ENCODE measurements around the gene ADCK1. TPM values are rescaled to one million over a fixed set of nuclear protein-coding genes. Genes with fewer than 3 reads are reported as not detected.
A peak's percentile ranks its signal among the peaks of the same experiment; 100 is the strongest.

ADCK1 gene
- total and polyA plus RNA-seq, 2 of the 13 experiments (the other 11 are each of a cell fraction or from before 2014, with no cell fraction given): 3.9 to 6.3 TPM

DNA sequence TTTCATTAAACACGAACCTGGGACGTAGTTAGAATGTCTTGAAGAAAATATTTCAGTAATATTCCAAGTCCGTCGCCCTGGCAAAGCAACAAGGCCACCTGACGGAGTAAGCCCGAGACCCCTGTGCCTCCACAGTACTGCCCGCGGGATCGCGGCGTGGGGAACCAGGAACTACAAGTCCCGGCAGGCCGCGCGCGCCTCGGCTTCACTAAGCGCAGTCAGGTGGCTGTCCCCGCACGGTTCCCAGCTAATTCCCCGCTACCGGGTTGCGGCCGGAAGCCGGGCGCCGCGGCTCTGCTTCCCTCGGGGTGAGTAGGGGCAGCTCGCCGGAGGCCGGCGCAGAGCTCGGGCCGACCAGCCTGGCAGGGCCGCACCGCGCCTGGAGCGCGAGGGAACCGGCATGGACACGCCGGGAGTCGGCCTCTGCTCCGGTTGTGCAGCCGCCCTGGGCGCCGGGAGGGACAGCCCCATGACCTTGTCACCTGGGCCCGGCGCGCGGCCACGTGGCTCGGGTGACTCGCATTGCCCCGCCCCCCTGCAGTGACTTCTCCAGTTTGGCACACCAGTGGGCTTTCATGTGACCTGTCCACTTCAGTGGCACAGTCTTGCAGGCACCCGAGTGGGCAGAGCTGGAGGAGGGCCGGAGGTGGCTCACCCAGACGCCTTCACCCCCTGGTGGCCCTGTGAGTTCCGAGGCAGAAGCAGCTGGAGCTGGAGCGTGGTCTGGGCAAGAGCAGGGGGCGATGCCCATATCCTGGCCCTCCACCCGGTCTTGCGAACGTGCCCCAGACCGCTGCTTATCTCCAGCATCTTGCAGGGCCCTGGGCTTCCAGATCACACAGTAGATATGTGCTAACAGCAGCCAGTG lies at the start of gene ADCK1 (continued):
- TF ChIP-seq, protein P1, sequence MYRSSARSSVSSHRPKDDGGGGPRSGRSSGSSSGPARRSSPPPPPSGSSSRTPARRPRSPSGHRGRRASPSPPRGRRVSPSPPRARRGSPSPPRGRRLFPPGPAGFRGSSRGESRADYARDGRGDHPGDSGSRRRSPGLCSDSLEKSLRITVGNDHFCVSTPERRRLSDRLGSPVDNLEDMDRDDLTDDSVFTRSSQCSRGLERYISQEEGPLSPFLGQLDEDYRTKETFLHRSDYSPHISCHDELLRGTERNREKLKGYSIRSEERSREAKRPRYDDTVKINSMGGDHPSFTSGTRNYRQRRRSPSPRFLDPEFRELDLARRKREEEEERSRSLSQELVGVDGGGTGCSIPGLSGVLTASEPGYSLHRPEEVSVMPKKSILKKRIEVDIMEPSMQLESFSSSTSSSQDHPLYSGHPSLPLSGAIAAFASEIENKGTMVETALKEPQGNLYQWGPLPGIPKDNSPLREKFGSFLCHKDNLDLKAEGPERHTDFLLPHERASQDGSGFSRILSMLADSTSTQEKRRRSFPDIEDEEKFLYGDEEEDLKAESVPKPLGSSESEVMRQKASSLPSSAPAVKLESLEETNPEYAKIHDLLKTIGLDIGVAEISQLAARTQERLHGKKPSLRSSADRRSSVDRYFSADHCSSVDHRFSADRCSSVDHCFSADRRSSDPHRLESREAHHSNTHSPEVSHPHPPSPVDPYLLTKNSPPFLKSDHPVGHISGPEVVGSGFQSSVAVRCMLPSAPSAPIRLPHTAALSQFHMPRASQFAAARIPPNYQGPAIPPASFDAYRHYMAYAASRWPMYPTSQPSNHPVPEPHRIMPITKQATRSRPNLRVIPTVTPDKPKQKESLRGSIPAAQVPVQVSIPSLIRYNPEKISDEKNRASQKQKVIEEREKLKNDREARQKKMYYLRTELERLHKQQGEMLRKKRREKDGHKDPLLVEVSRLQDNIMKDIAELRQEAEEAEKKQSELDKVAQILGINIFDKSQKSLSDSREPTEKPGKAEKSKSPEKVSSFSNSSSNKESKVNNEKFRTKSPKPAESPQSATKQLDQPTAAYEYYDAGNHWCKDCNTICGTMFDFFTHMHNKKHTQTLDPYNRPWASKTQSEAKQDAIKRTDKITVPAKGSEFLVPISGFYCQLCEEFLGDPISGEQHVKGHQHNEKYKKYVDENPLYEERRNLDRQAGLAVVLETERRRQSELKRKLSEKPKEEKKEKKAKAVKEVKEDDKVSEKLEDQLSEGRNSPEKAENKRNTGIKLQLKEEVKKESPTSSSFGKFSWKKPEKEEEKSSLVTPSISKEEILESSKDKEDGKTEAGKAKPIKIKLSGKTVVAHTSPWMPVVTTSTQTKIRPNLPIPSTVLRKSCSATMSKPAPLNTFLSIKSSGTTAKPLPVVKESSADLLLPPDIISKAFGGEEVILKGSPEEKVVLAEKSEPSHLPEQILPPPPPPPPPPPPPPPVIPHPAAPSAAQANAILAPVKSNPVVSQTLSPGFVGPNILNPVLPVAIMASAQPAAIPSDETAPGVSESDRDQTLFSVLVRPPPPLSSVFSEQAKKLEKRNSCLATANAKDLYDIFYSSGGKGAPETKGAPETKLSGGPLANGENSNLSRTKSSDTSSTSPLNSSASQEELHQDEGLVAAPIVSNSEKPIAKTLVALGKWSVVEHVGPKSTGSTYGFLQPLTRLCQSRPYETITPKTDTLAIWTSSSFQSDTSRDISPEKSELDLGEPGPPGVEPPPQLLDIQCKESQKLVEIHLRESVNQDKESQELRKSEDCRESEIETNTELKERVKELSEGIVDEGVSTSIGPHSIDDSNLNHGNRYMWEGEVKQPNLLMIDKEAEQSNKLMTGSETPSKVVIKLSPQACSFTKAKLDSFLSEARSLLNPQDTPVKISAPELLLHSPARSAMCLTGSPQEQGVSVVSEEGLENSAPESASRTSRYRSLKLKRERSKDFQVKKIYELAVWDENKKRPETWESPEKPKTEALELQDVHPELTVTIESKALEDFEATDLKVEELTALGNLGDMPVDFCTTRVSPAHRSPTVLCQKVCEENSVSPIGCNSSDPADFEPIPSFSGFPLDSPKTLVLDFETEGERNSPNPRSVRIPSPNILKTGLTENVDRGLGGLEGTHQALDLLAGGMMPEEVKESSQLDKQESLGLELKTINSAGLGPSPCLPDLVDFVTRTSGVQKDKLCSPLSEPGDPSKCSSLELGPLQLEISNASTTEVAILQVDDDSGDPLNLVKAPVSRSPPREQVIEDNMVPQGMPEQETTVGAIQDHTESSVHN (CRISPR knock-in tag; IDR thresholded peaks at IDR 0.05): no peak; the same call in 1 of the 2 replicates
- no peak for TF ChIP-seq GTF3A (CRISPR knock-in tag; conservative IDR thresholded peaks at IDR 0.05)
- no peak for TF ChIP-seq HIVEP1 (CRISPR knock-in tag; IDR thresholded peaks at IDR 0.05)
- TF ChIP-seq, protein P2, sequence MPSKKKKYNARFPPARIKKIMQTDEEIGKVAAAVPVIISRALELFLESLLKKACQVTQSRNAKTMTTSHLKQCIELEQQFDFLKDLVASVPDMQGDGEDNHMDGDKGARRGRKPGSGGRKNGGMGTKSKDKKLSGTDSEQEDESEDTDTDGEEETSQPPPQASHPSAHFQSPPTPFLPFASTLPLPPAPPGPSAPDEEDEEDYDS (CRISPR knock-in tag; IDR thresholded peaks at IDR 0.05): 0 out of 2 replicates have a peak, but pooled peaks have one; percentile 29
- TF ChIP-seq ZFP90 (CRISPR knock-in tag; IDR thresholded peaks at IDR 0.05; ENCODE audit: borderline replicate concordance): peak; percentile 60; the same call in 1 of the 2 replicates
- TF ChIP-seq PRPF4 (IDR thresholded peaks at IDR 0.05; ENCODE audit: low read depth, low read length, poor library complexity, severe bottlenecking): no peak
- TF ChIP-seq ELF1 (CRISPR knock-in tag; IDR thresholded peaks at IDR 0.05): peak; percentile 89
- TF ChIP-seq TCF12 (IDR thresholded peaks at IDR 0.05): no peak
- peak; percentile 86 for TF ChIP-seq TCF12 (CRISPR knock-in tag; IDR thresholded peaks at IDR 0.05)
- TF ChIP-seq, protein P3, sequence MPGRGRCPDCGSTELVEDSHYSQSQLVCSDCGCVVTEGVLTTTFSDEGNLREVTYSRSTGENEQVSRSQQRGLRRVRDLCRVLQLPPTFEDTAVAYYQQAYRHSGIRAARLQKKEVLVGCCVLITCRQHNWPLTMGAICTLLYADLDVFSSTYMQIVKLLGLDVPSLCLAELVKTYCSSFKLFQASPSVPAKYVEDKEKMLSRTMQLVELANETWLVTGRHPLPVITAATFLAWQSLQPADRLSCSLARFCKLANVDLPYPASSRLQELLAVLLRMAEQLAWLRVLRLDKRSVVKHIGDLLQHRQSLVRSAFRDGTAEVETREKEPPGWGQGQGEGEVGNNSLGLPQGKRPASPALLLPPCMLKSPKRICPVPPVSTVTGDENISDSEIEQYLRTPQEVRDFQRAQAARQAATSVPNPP (CRISPR knock-in tag; IDR thresholded peaks at IDR 0.05): 0 out of 2 replicates have a peak, but pooled peaks have one; percentile 28
- TF ChIP-seq, protein P4, sequence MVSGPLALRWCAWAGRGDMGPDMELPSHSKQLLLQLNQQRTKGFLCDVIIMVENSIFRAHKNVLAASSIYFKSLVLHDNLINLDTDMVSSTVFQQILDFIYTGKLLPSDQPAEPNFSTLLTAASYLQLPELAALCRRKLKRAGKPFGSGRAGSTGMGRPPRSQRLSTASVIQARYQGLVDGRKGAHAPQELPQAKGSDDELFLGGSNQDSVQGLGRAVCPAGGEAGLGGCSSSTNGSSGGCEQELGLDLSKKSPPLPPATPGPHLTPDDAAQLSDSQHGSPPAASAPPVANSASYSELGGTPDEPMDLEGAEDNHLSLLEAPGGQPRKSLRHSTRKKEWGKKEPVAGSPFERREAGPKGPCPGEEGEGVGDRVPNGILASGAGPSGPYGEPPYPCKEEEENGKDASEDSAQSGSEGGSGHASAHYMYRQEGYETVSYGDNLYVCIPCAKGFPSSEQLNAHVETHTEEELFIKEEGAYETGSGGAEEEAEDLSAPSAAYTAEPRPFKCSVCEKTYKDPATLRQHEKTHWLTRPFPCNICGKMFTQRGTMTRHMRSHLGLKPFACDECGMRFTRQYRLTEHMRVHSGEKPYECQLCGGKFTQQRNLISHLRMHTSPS (CRISPR knock-in tag; IDR thresholded peaks at IDR 0.05; ENCODE audit: low read depth): peak; percentile 65; the same call in 1 of the 2 replicates
- 0 out of 2 replicates have a peak, but pooled peaks have one; percentile 10 for TF ChIP-seq SP4 (CRISPR knock-in tag; IDR thresholded peaks at IDR 0.05)
- TF ChIP-seq FOSL2 (CRISPR knock-in tag; IDR thresholded peaks at IDR 0.05): no peak; the same call in 1 of the 2 replicates
- TF ChIP-seq HNRNPK (IDR thresholded peaks at IDR 0.05; ENCODE audit: low read depth, low read length, poor library complexity, severe bottlenecking): peak; percentile 37
- no peak for TF ChIP-seq ZFP41 (CRISPR knock-in tag; IDR thresholded peaks at IDR 0.05; ENCODE audit: borderline replicate concordance)
- TF ChIP-seq ZNF709 (CRISPR knock-in tag; IDR thresholded peaks at IDR 0.05): peak; percentile 50
- TF ChIP-seq ZNF121 (CRISPR knock-in tag; IDR thresholded peaks at IDR 0.05): peak; percentile 97

Measured in HepG2 (cell line).